ENCODE data around the gene PPFIA4.

PPFIA4 gene

DNA sequence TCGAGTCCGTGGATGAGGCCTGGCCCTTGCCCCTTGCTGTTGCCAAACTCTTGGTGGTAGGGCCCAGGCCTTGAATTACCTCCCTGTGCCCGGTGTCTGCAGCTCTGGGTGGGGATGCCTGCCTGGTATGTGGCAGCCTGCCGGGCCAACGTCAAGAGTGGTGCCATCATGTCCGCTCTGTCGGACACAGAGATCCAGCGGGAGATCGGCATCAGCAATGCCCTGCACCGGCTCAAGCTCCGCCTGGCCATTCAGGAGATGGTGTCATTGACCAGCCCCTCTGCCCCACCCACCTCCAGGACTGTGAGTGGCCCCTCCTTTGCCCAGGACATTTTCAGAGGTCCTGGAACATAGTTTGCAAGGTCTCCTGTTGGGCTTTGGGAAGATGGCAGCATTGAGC is 33.8 kb downstream of the PPFIA4 start:
- DNase-seq, result no peak

GRCh38 chr1:203063287-203063686 is 37.0 kb downstream of the PPFIA4 start:
- no peak for DNase-seq

DNA sequence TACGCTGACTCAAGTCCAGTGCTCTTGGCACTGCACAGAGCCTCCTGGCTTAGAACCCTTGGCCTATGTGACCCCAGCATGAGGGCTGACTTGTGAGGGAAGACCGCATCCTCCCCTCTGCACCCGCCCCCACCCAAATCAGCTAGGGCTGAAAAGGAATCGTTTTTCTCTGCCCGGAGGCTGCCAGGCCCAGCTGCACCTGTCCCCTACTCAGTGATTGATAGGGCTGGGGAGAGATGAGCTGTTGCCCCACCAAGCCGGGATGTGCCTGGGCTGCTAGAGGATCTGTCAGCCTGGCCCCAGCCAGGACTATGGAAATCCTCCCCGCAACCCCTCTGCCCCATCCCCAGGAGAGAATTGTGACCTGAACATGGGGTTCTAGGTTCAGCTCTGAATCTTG is 38.9 kb downstream of the PPFIA4 start:
- no peak for DNase-seq

DNA sequence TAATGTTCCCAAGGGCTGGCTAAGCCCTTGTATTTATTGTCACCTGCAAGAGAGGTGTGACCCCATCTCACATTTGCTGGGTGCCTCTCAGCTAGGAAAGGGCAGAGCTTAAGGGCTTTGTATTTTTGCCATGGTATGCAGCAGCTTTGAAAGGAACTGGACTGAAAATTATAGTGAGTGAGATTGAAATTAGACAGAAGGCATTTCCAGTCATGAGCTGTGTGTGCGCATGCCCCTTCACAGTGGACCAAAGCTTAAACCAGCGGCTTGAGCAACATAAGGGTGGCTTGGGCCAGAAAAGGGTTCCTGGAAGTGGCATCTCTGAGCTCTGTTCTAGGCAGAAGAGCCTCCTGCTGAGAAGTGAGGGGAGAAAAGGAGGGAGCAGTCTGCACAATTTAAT is 39.7 kb downstream of the PPFIA4 start:
- no peak for DNase-seq

GRCh38 chr1:203066965-203067364 is 40.7 kb downstream of the PPFIA4 start:
- no peak for DNase-seq

GRCh38 chr1:203069030-203069747 is 42.9 kb downstream of the PPFIA4 start:
- no peak for DNase-seq

- no peak for DNase-seq
Observed at GRCh38 chr1:203072002-203072602, 45.8 kb downstream of the PPFIA4 start.

GRCh38 chr1:203072911-203073310 is 46.6 kb downstream of the PPFIA4 start:
- no peak for DNase-seq

GRCh38 chr1:203073469-203073868 is 47.2 kb downstream of the PPFIA4 start:
- no peak for DNase-seq

DNA sequence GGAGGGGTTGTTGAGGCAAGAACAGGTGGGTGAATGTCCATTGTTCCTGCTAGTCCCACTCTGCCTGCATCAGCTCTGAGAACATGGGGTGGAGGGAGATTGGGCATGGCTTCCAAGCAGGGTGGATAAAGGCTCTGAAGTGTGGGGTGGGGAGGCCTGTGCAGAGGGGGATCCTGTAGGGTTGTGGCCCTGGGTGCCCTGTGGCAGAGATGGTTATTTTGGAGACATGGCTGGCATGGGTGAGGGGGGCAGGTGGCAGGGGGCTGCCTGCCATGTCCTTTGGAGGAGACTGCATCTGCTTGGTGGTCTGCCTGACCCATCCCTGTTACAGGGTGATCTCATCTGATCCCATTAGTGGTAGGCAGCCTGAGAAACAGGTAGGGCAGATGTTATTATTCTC is 48.3 kb downstream of the PPFIA4 start:
- DNase-seq, result no peak

- DNase-seq, result no peak
Observed at GRCh38 chr1:203075236-203076030, 49.1 kb downstream of the PPFIA4 start.

GRCh38 chr1:203076031-203076511 is 49.8 kb downstream of the PPFIA4 start:
- DNase-seq, result no peak

DNA sequence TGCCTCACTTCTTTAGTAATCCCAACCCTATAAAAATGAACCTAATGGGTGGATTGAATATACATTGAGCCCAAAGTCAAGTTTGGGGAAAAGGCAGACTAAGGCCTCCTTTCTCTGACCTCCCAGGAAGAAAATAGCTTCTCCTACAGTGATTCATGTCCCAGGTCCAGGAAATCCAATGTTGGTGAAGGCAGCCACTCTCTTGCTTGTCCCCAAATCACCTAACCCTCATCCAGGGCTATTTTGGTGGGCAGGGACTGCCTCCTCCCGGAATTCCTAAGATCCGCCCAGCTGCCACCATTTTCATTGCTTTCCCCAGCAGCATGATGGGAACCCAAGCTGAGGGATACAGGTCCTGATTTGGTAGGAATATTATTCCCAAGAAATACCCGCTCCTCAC is 51.1 kb downstream of the PPFIA4 start:
- DNase-seq, result no peak

DNA sequence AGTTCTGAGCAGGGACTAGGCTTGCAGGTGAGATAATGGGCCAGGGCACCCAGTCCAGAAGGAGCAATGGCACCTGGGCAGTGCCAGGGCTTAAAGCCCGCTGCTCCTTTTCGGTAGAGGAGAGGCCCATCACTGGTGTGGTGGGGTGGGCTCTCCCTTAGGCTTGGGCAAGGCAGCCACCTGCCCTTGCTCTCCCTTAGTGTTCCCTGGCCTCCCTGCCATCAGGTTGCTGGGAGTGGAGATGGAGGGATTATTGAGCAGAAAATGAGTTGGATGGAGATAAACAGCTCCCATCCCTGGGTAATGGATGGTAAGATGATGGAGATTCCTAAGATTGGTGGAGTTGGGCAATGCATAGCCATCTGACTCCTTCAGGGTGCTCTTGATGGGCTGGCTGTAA is 51.7 kb downstream of the PPFIA4 start:
- DNase-seq, result no peak

GRCh38 chr1:203078478-203078877 is 52.2 kb downstream of the PPFIA4 start:
- no peak for DNase-seq

DNA sequence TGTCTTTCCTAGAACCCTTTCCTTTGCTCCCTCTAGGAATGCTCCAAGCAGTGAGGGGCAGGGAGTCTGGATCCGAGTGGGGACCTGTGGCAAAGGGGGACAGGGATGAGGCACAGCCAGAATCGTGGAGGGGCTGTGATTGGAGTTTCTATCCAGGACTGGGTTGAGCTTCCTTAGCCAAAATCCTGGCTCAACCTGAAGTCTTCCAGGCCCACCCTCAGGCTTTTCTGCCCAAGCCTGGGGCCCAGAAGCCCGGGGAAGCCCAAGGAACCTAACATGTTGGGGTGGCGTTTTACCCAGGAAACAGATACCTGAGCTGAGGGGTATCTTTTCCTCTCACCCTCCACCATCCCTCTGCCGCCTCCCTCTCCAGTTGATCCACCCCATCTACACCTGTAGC is 54.2 kb downstream of the PPFIA4 start:
- no peak for DNase-seq

DNA sequence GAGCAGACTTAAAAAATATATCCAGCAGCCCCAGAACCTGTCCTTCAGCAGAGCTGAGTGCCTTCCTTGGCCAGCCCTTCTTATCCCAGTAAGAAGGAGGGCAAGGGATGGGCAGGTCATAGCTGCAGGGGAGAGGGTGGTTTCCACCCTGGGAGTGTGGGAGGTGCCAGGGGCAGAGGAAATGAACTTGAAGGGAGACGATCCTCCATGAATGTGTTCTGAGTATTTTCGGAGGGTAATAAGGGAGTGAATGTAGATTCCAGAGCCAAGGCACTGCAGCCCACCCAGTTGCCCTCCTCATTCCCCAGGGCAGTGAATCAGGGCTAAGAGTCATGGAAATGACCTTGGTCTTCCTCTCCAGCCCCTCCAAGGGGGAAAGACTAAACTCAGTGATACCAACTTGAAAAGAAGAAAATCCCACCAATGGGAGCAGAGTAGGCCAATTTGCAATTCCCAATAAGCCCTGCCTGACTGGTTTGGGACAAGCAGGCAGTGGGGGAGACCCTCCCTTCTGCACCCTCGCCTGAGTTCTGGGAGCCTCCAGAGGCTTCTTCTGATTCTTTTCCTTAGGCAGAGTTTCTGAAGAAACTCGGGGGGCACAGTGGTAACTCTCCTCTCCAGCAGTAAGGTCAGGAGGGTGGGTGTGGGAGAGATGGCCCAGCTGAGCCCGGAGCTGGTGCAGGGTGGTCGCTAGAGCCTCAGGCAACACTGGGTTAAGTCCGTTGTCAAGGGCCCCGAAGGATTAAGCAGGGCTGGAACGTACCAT is 55.4 kb downstream of the PPFIA4 start:
- no peak for DNase-seq

GRCh38 chr1:203082231-203082505 is 55.9 kb downstream of the PPFIA4 start:
- DNase-seq, result no peak

GRCh38 chr1:203082571-203083462 is 56.5 kb downstream of the PPFIA4 start:
- no peak for DNase-seq

DNA sequence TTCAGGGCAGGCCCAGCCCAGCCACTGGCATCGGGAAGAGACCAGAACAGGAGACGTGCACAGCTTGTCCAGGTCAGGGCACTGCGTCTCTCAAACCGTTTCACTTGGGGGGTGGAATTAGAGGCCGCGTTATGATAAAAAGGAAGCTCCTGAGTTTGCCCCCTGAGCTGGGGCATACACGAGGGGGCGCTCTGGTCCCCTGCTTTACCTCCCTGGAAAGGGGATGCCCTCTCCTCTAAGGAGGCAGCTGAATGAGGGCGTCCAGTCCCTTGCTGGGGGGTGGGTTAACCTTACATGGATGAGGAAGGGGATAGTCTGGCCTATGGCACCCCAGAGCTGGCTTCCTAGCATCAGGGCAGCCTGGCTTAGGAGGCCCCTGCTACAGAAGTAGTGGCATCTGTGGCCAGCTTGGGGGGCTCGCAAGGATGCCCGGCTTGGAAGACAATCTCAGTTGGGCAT is 57.2 kb downstream of the PPFIA4 start:
- DNase-seq, result no peak

DNA sequence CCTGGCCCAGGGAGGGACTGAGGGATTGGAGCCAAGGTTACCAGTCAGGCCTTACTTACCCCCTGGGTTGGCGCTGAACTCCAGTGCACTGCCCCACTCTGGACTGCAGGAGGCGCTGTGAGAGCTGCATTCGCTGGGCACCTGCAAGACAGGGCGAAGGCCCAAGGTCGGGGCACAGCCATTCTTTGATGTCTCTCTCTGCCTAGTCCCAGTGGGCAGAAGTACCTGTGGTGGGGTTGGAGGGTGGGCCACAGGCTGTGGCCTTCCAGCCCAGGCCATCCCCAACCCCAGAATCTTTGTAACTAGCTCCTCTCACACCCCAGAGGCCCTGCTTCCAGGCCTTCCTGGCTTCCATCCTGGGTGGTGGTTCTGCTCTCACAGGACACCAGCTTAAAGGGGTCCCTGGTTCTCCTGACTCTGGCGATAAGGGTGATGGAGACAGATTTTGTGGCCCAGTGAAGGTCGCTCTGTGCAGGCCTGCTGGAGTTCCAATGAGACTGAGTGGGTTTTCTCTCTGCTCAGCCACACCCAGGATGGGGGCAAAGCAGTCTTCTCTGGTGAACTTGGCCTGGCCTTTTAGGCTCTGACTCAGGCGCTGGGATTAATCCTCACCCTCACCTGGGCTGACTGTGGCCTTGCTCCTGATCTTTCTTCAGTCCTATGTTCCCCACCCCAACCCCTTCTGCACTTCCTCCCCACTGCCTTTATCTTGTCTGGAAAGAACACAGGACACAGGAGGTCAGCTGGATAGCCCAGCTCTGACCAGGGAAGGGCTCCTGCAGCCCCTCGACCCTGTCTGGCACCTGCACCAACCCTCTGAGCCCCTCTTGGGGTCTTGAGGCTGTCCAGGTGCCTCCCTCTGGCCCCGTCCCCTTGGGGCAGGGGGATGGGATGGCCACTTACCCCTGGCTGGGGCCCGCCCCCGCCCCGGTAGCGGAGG is 58.6 kb downstream of the PPFIA4 start:
- DNase-seq, result no peak
